ENCODE results near the gene BNC2.
"Not testable (repeated sequence)": the region's sequence is repeated elsewhere in the genome, so short reads cannot be mapped to it uniquely, and the experiment has no call there.

Gene BNC2

GRCh38 chr9:16540743-16541613 lies 329.5 kb downstream of the BNC2 start:
- no peak for DNase-seq (ENCODE audit: low read depth)

- DNase-seq (ENCODE audit: low read depth) = not testable (repeated sequence)
Measured at GRCh38 chr9:16539626-16540025, 330.8 kb downstream of the BNC2 start.

DNA sequence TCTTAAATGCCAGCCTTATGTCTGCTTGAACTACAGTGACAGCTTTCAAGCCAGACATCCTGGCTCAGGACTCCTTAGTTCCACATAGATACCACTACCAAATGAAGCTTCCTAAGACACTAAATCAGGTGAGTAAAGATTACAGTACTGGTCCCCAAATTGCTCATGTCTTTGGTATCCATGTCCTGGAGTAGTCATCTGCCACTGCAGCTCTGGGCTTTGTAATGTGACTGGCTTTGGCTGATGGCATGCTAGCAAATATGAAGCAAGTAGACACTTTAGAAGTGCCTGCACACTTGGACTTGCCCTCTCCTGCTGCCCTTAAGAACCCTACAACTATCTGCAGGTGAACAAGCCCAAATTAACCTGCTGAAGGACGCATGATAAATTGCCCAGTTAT lies 334.9 kb downstream of the BNC2 start:
- DNase-seq (ENCODE audit: low read depth) = no peak

DNA sequence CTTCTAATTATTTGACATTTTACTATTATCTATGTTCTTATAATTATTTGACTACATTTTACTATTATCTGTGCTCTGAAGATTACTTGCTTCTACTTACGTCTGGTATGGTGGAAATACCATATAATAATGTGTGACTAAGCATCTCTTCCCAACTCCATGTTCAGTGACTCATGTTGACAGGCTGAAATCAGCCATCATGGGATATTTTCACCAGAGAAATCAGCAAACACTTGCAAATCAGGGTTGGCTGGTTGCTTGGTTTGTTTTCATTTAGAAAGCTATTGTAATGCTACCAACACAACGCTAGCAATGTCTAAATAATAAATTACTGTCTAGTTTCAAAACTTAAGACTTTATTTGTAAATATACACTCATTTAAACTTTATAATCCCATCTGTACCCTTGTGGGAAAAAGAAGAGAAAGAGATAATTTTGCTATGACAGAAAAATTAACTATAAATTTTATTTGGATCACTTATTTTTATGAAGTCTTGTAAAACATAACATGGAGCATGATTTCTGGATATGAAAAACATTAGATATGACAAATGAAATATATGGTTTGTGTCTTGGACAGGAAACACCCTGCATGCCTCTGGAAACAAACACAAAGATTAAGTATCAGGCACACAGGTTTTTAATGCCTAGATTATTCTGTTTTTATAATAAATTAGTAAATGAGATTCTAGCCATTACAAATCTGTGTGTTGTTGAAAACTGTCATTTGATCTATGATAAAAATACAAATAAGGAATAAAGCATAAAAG lies 337.6 kb downstream of the BNC2 start:
- no peak for DNase-seq (ENCODE audit: low read depth)

DNA sequence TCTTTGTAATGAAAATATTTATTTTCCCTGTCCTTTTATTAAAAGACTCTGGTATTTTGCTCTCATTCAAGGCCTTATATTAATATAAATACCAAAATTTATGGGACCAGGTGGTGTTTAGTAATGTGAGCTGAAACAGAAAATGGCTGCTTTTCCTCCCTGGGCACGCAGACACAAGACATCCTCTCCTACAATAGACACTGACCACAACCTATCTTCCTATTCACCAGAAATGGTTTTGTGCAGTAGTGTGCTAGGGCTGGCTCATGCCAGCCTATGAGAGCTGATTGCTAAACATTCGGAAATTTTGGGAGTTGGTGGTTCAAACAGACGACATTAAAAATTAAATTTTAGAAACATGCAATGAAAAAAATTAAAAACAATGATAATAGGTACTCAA lies 338.2 kb downstream of the BNC2 start:
- DNase-seq (ENCODE audit: low read depth) = no peak

DNA sequence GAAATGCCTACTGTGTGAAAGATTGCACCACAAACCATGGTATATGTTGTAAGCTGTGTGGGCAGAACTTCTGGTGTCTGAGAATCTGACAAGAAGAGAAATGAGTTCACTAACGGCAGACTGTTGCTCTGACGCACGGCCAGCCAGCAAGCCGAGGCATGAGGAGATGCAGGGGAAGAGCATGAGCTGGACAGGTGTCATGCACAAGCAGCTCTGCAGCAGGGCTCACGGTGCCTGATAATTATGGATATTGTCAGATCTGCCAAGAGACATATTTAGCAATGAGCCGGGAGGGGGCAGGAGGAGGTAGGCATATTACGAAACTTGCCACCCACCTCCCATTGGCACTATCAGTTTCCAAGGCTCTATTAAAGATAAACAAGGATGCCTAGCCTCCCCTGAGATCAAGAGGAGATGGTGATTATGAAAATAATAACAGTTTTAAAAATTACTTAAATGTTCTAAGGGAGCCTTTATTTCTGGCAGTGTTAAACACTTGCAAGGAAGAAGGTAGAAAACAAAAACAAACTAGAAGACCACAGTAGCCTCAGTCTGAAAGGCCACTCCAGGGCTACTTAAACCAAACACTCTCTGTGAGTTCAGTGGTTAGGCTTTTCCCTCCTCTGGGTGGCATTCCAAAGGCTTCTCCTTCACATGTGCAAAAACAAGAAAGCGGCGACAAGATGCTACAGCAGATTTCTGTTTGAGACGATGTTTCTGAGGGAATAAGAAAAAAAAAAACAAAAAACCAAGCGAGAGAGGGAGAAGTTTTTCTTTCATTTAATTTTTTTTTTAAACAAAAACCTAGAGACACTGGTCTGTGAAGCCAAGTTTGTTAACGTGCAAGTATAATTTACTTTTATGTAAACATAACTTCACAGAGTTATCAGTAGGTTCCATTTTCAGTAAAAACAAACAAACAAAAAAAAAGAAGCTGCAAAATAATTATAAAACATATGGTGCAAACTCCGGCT lies 339.5 kb downstream of the BNC2 start:
- DNase-seq (ENCODE audit: low read depth) = no peak

DNA sequence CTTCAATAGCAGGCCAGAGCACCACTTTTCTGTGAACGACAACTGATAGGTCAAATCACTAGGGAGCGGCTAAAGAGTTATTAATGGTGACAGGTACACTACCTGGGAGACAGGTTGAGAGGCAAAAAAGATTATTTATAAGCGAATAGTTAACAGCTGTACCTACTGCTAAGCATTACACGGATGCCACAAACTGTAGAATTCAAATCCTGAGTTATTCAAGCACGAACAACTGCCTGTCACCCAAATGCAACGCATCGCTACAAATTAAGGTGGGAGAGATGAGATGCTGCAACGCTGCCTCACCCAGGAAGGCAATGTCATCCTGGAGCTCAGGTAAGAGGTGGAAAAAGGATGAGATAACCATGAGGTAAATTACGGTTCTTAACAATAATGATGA lies 342.9 kb downstream of the BNC2 start:
- no peak for DNase-seq (ENCODE audit: low read depth)

DNA sequence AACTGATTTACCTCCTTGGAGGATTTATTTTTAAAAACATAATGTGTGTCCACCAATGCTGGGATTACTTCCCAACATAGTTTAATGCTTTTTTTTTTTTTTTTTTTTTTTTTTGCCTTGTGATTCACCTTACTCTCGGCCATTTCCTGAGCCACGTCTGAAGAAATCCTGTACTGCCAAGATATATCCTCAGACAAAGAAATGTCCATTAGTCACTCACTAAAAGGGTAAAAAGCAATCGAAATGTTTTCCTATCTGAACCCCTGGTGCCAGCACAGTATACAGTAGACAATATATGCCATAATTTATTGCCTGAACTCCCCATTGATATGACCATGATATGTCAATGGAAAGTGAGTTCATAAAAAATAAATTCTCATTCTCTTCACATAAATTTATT lies 344.1 kb downstream of the BNC2 start:
- DNase-seq (ENCODE audit: low read depth) = no peak

DNA sequence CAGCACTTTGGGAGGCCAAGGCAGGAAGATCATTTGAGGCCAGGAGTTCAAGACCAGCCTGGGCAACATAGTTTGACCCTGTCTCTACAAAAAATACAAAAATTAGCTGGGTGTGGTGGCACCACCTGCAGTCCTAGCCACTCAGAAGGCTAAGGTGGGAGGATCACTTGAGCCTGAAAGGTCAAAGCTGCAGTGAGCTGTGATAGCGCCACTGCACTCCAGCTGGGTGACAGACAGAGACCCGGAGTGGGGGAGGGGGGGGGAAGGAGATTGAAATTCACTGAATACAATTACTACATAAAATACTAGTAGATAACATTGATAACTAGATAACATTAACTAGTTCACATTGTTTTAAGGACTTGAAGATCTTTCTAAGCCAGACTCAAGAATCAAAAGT lies 345.6 kb downstream of the BNC2 start:
- no peak for DNase-seq (ENCODE audit: low read depth)

GRCh38 chr9:16524078-16524477 lies 346.4 kb downstream of the BNC2 start:
- no peak for DNase-seq (ENCODE audit: low read depth)

- DNase-seq (ENCODE audit: low read depth) = no peak
Measured at GRCh38 chr9:16521868-16522411, 348.5 kb downstream of the BNC2 start.

- no peak for DNase-seq (ENCODE audit: low read depth)
Measured at GRCh38 chr9:16519001-16519400, 351.5 kb downstream of the BNC2 start.

- no peak for DNase-seq (ENCODE audit: low read depth)
Measured at GRCh38 chr9:16516891-16517290, 353.6 kb downstream of the BNC2 start.

- DNase-seq (ENCODE audit: low read depth) = no peak
Measured at GRCh38 chr9:16515879-16516301, 354.6 kb downstream of the BNC2 start.

DNA sequence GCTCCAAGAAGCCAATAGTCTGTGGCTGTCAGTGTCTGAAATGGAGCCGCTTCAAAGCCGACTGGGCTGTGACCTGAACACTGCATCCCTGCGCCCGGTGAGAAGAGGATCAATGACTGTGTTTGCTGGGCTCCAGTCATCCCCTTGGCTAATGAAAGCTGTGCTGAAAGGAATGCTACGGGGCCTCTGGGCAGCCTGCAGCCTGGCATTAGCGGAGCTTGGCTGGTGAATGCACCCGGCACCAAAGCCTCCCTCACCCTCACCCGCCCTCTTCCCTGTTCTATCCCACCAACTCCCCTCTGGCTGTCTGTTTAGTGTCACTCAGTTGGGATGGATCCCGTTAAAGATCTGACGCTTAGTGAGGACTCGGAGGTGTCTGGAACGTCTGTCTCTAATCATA lies 355.3 kb downstream of the BNC2 start:
- no peak for DNase-seq (ENCODE audit: low read depth)

DNA sequence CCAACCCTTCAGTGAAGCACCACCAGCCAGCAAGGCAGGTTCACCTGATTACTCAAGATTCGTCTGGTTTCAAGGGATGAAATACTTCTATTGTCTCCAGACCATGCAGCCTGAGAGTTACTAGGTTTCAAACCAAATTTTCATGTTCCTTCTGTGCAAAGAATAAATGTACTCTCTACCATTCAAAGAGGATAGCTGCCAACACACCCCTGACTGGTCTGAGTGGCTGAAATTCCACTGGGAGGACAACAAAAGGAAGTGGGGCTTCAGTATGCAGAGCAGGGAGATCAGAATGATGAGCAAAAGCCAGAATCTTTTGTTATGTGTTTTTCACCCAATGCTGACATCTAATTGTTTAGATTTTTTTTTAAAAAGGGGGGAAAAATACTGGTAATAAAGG lies 356.3 kb downstream of the BNC2 start:
- no peak for DNase-seq (ENCODE audit: low read depth)

- DNase-seq (ENCODE audit: low read depth) = no peak
Measured at GRCh38 chr9:16512281-16512680, 358.2 kb downstream of the BNC2 start.

GRCh38 chr9:16510482-16510881 lies 360.0 kb downstream of the BNC2 start:
- DNase-seq (ENCODE audit: low read depth) = no peak

DNA sequence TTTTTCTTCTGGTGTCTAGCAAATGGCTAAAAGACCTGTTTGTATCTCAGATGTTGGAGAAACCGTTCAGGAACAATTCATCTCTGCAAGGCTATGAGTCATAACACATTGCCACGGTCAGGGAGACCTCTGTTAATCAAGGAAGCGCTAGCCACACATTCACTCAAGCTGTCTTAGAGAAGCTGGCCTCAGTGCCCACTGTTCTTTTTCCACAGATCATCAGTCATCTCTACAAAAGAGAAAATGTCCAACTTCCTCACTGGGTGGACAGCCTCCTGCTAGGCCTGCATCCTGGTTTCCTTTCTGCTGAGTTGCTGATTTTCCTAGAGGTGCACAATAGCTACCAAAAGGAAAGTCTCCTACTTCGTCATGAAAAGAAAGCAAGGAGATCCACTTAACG lies 360.5 kb downstream of the BNC2 start:
- no peak for DNase-seq (ENCODE audit: low read depth)

GRCh38 chr9:16505199-16505598 lies 365.3 kb downstream of the BNC2 start:
- DNase-seq (ENCODE audit: low read depth) = no peak

DNA sequence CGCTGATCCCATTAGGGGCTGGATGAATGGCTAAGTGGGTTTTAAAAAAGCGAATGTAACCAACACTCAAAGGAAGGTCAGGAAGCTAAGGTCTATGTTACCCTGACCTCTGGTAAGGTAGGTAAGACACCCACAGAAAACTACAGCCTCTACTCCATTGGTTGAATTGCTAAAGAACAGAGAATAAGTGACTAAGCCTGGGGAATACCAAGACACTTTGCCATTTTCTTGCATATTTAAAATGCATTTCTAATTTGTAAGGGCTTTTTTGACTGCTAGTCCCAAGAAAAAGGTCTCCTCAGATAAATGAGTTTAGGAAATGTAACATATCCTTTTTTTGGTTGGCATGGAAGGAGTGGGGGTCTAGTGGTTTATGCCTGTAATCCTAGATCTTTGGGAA lies 368.7 kb downstream of the BNC2 start:
- no peak for DNase-seq (ENCODE audit: low read depth)

DNA sequence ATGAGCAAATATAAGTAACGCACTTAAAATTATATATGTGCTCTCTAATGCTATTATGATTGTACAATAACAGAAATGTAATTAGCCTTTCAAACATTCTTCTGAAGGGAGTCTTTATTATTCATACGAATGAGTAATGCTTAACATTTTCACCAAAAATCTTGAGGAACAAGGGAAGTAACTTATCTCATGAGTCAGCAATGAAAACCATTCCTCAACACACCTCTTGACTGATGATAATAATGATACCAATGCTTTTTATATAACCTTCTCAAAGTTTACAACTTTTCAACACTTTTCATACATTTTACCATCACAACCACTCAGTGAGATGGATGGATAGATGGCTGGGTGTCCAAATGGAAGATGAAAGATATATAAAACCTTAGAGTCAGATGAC lies 369.3 kb downstream of the BNC2 start:
- DNase-seq (ENCODE audit: low read depth) = no peak

All from activated T-cell treated with anti-CD3 and anti-CD28 coated beads for 1 hour (primary cell).